C4-2B (cell line): ENCODE measurements around the gene MALL.

Source experiments
- ZFX ChIP-seq: fragments of 450-650 bp; IDR thresholded peaks from 2 replicates; pipeline ENCODE4 v1.6.1; 2017
- TF ChIP-seq, protein P1 (sequence below): fragments of 450-650 bp; conservative IDR thresholded peaks from 2 replicates; pipeline ENCODE4 v1.5.1; 2017; ENCODE audit warnings: mild to moderate bottlenecking

DNA sequence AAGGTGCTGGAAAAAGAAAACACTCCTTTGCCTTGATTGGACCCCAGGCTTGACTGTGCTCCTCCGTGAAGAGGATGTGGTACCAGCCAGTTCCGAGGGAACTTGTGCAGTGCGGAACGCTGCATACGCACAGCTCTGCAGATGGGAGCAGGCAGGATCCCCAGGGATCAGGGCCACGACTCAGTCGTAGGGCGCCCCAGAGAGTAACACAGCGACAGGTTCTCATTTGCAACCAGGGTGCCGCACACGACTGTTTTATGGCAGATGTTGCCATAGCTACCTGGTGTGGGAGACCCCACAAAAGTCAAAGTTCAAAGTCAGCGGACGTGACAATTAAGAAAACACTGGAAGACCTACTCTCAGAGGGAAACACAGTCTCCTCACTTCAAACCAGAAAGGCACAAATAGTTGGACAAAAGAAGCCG is 779 bp downstream of the MALL start:
- TF ChIP-seq, protein P1, sequence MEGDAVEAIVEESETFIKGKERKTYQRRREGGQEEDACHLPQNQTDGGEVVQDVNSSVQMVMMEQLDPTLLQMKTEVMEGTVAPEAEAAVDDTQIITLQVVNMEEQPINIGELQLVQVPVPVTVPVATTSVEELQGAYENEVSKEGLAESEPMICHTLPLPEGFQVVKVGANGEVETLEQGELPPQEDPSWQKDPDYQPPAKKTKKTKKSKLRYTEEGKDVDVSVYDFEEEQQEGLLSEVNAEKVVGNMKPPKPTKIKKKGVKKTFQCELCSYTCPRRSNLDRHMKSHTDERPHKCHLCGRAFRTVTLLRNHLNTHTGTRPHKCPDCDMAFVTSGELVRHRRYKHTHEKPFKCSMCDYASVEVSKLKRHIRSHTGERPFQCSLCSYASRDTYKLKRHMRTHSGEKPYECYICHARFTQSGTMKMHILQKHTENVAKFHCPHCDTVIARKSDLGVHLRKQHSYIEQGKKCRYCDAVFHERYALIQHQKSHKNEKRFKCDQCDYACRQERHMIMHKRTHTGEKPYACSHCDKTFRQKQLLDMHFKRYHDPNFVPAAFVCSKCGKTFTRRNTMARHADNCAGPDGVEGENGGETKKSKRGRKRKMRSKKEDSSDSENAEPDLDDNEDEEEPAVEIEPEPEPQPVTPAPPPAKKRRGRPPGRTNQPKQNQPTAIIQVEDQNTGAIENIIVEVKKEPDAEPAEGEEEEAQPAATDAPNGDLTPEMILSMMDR = no peak
- no peak for TF ChIP-seq ZFX
